Right ventricle myocardium inferior (tissue), 1 donor: ENCODE measurements around the gene GLB1L. TPM values are rescaled to one million over a fixed set of nuclear protein-coding genes. Genes with fewer than 3 reads are reported as not detected.

Experiments
- ATAC-seq: fragments of 200-7000 bp; cut with Tn5 transposase; one replicate; pipeline ENCODE4 v1.9.1; 2020; ENCODE audit warnings: mild to moderate bottlenecking, moderate library complexity
- DNase-seq: peaks from one replicate; pipeline ENCODE4 v3.0.0; 2021; ENCODE audit errors: missing footprints
- intact Hi-C: fragments of 100-400 bp; cut with DNase I; formaldehyde crosslinking; loops from one replicate; pipeline ENCODE4 v1.11.0; 2022
- total RNA-seq: library from RNA; stranded (reverse); fragmentation: NEBNext Ultra II Directional; extraction: Animal tissue kit (Norgen Biotek cat#: 25700); gene quantifications from one replicate; pipeline ENCODE4 v1.2.1, GENCODE V29; 2021
- donor health status: DM: no; HTN: yes; CAD: no; lungs with severe emphysema.

GLB1L gene
- total RNA-seq, 1 donor from 2014 or later = 1.8 TPM

DNA sequence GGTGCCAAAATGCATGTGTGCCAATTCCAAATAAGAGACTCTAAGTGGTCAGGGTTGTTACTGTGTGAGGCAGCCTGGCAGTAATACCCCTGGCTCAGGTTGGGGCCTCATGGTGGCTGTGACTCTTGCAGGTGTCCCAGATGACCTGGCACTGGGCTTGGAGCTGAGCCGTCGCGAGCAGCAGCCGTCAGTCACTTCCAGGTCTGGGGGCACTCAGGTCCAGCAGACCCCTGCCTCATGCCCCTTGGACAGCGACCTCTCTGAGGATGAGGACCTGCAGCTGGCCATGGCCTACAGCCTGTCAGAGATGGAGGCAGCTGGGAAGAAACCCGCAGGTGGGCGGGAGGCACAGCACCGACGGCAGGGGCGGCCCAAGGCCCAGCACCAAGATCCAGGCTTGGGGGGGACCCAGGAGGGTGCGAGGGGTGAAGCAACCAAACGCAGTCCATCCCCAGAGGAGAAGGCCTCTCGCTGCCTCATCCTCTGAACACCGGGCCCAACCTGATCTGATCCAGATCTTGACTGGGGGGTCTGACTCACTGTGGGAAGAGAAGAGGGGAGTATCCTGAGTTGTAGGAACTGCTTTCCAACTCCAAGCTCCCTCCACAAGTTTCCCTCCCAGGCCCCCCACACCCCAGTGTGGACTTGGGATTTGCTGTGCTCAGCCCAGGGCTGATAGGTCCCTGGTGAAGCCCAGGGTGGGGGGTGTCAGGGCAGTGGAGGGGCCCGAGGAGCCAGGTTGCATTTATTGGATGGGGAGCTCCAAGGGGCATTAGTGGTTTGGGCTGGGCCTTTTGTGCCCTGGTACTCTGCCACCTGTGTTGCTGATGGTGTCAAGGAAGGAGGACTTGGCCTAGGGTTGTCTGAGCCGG lies 39.5 kb upstream of the GLB1L start:
- no peak for ATAC-seq
- DNase-seq = no peak
- intact Hi-C loops = loop anchor here (10.0 kb wide), 1 partner anchor 220 kb away; no protein-coding TSS in a partner anchor

DNA sequence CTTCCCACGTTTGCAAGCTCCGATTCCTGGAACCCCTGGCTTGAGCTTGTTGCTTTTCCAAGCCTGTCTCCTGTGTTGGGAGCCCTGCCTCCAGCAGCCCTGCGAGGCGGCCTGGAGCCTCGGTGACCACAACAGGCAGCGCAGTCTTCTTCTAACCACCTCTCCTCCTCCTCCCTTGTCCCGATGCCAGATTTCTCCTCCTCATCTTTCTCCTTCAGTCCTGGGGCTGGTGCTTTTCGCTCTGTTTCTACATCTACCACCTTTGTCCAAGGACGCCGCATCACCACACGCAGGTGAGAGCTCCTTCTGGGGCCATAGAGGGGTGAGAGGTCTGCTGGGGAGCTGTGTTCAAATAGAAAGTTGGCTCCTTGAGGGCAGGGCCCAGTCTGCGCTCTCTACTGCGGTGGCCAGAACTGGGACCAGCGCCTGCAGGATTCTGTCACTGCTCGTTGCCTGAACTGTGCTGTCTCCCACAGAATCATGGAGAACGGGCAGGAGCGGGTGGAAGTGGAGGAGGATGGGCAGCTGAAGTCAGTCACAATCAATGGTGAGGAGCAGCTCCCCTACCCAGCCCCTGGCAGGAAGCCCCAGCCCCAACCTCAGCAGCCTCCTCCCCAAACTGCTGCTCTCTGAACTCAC lies 37.8 kb upstream of the GLB1L start:
- intact Hi-C loops = loop anchor here (10.0 kb wide), 1 partner anchor 222 kb away; no protein-coding TSS in a partner anchor
- ATAC-seq = no peak
- no peak for DNase-seq

DNA sequence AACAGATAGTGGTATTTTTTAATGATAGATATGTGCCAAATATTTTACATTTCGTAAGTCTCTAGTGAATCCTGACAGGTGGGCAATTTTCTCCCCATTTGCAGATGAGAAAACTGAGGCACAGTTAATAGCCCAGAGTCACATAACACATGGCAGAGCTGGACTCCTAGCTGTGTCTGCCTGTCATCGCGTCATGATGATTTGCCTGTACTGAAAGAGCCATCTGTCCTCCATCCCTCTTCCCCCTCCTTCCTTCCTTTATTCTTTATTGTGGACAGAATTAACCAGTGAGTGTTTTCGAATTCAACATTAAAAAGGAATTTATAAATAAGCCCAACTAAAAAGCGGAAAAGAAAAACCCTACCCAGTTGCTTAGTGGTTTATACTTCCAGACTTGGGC lies 37.1 kb upstream of the GLB1L start:
- no peak for DNase-seq
- intact Hi-C loops = loop anchor here (10.0 kb wide), 1 partner anchor 222 kb away; no protein-coding TSS in a partner anchor
- ATAC-seq = no peak

DNA sequence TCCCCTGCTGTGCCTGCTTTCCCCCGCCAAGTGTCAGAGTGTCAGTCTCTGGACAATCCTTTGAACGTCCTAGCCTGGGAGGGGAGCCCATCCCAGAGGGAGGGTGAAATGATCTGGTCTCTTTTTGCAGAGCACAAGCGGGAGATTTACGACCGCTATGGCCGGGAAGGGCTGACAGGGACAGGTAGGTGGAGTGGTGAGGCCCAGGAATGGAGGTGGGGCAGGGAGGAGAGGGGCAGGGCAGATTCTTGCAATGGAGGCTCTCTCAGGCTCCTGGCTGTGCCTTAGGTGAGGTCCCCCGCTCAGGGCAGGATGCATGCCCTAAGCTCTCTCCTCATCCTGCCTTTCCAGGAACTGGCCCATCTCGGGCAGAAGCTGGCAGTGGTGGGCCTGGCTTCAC lies 36.3 kb upstream of the GLB1L start:
- DNase-seq = no peak
- no peak for ATAC-seq
- intact Hi-C loops = loop anchor here (10.0 kb wide), 1 partner anchor 223 kb away; no protein-coding TSS in a partner anchor

DNA sequence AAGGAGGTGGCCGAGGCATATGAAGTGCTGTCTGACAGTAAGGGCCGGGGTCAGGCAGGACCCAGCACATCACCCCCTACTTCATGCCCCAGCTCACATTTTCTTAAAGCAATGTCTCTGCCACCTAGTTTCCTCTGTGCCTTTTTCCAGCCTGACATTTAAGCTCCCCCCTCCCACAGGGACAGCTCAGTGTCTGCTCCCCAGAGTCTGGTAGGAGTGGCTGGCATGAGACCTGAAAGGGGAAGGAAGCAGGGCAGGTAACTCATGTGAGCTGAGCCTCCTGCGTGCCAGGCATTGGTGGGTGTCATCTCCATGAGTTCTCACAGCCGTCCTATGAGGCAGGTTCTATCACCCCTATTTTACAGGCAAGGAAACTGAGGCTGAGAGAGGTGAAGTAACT lies 35.4 kb upstream of the GLB1L start:
- ATAC-seq (no peak), DNase-seq (no peak)
- intact Hi-C loops = loop anchor here (10.0 kb wide), 1 partner anchor 224 kb away; no protein-coding TSS in a partner anchor

DNA sequence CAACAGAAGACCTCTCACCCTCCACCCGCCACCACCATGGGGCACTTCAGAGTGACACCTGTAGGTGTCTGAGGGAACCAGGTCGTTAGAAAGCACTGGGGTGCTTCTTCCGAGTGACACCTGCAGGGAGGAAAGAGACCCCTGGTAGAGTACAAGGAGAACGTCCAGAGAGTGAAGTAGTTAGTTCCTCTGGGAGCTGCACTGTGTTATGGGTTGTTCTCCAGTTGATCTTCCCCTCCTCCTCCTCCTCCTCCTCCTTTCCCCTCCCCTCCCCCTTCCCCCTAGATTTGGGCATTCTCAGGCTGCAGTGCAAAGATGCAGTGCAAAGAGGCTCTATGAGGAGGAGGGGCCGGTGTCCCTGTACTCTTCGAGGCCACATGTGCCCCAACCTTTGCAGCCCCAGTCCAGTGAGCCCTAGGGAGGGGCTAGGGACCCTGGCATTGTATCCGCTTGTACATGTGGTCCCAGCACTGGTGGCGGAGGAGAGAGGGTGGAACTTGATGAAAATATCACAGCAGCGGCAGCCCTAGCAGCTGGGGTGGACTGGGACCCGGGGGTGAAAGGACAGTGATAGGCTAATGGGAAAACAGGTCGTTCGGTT lies 34.8 kb upstream of the GLB1L start:
- ATAC-seq (no peak), DNase-seq (no peak)
- intact Hi-C loops = loop anchor here (1.0 to 10.0 kb wide), 6 partner anchors 14 to 225 kb away; partner anchors contain the start of genes ANKZF1, ATG9A, CNPPD1 and DNPEP

DNA sequence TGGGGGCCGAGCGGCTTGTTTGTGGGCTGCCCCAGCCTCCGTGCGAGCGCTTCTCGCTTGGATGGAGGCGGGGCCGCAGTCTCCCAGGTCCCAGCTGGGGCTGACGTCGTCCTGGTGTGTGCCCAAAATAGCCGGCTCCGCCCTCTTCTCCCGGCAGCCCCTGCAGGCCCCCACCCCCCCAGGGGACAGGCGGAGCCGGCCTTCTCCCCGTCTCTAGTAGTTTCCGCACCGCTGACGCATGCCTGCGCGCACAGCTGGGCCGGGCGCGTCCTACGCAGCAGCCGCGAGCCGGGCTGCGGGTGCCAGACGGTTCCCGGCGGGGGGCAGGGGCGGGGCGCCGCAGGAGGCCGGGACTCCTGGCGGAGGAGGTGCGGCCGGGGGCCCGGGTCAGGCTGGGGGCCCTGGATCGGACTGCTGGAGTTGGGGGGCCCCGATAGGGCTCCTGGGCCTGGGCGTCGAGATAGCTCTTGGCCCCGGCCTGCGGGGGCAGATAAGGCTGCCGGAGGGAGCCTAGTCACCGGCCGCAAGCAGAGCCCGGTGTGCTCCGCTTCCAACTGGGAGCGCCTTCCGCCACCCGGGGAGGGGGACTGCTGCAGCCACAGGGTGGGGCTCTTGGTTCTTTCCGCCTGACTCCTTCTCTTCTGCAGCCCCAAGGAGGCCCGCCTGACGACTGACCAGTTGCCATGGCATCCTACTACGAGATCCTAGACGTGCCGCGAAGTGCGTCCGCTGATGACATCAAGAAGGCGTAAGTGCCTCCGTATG lies 34.1 kb upstream of the GLB1L start, which contains the start of gene DNAJB2:
Gene DNAJB2 (plus strand): TSS at position 216 of the 765 bp plus-strand sequence. CDS start 468 bp downstream, at position 684.
- intact Hi-C loops = loop anchor here (1.0 to 5.0 kb wide), 5 partner anchors 15 to 108 kb away; partner anchors contain the start of genes ANKZF1, ATG9A, CNPPD1 and DNPEP
- peak; percentile 100 for DNase-seq

DNA sequence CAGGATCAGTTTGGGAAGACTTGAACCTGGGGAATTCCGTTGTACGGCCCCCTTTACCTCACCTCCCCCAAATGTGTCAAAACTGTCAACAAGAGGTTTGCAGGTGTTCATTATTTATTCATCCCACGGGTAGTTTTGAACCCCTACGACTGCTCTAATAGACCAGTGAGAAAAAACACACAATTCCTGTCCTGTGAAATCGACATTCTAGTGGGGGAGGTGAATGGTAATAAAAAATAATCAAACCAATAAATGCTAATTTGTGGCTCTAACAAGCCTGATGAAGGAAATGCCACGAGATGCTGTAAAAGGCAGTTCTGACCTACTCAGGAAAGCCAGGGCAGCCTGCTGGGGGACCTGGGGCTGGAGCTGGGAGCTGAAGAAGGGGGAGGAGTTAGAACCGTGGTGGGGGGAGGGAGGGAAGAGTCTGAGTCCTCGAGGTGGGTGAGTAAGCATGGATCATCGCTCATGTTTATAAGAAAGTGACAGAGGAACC lies 33.5 kb upstream of the GLB1L start:
- DNase-seq (no peak), ATAC-seq (no peak)
- intact Hi-C loops = loop anchor here (1.0 to 5.0 kb wide), 5 partner anchors 16 to 109 kb away; partner anchors contain the start of genes ANKZF1, ATG9A, CNPPD1 and DNPEP

More for the DNA sequence above, 34.1 kb upstream of the GLB1L start, which contains the start of gene DNAJB2:
- ATAC-seq = peak; percentile 97

DNA sequence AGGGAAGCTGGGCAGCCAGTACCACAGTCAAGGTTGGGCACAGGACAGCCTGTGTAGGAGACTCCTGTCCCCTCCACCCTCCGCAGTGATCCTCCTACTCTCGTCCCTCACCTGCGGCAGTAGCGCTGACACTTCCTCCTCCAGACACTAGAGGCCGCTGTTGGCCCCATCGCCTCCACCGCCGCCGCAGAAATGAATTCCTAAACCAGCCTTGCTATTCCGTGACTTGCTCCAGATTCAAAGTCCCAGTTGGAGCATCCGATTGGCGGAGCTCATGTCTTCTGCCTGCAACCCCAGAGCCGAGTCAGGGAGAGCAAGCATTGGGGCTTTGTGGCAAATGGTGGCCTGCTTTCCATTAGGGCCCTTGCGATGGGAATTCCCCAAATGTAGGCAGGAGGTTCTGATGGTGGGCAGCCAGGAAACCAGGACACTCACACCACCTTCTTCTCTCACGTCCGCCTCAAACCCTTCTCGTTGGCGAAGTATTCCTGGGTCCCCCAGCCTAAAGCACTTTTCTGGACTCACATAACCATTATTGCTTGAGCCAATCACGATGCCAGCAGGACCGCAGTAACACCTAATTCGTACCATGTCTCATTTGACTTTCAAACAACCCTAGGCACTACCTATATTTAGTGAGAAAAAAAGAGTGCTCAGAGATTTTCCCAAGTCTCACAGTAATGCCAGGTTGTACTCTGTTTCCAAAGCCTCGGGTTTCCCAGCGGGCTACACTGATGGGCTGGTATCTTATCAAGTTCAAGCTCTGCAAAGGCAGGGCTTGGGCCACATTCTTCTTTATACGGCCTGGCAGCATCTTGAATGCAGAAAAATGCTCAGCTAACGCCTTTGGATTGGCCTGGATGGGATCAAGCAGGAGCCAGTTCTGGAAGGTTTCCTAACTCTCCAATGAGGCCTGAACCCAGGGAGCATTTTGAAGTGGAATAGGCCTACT lies 32.7 kb upstream of the GLB1L start:
- intact Hi-C loops = loop anchor here (2.0 to 5.0 kb wide), 4 partner anchors 23 to 109 kb away; partner anchors contain the start of genes ANKZF1, ATG9A, CNPPD1 and DNPEP
- ATAC-seq (peak; percentile 15), DNase-seq (peak; percentile 91)

DNA sequence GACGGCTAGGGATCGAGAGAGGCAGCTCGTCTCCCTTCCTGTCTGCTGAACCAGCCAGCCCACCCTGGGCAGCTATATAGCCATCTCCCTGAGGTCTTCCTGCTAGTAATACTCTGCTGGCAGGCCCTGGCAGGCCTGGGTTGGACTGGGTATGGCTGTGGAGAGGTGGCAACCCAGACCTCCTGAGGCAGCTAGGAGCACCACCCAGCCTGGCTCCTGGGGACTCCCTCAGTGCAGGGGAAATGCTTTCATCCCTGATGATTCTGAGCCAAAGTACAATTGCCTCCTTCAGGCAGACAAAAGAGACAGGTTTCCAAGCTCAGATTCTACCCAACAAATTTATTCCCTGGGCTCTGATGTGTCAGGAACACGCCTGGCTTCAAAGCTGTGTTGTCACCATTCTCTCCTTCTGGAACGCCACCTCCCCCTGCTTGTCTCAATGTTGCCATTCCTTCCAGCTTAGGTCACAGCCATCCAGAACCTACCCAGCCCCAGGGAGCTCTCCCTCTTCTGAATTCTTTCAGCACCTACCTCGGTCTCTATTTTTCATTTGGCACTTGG lies 29.2 kb upstream of the GLB1L start:
- ATAC-seq = no peak
- intact Hi-C loops = no loop called here
- no peak for DNase-seq

DNA sequence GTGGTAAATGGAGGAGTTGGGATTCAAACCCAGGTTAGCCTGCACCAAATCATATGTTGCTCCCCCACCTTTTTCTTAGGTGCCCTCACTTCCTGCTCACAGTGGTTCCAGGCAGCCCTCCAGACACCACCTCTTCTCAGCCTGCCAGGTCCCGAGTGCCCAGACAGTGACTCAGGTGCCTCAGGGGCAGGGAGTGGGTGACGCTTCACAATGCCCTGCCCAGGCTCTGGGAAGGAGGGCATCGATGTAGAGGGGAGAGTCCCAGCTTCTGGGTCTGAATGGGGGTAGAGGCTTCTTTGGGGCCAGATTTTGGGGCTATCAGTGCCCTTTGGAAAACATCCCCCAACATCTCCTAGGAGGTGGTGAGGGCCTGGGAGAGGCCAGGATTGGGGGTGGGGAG lies 28.7 kb upstream of the GLB1L start:
- no peak for DNase-seq
- no peak for ATAC-seq
- intact Hi-C loops = no loop called here

DNA sequence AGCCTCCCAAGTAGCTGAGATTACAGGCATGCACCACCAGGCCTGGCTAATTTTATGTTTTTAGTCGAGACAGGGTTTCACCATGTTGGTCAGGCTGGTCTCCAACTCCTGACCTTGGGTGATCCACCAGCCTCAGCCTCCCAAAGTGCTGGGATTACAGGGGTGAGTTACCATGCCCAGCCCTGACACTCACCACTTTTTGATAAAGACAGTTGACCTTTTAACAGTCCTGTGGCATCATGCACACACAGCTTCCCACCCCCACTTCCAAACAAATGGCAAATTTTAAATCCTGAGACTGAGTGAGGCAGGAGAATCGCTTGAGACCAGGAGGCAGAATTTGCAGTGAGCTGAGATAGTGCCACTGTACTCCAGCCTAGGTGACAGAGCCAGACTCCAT lies 27.8 kb upstream of the GLB1L start:
- DNase-seq (no peak), ATAC-seq (no peak)

DNA sequence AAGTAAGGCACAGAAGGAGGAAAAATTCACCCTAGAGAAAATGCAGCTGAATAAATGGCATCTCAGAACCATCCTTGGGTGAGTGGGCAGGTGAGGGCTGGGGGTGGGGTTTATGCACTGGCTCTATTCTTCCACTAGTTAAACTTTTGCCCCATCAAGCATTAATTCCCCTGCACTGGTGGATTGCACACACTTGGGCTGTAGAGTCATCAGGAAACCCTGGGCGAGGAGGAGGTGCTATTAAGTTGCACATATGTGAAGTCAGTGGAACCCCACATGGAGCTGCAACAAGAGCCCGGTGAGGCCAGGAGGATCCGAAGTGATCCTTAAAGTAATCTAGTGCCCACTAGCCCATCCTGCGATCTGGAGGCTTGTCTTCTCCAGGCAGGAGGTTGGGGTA lies 27.1 kb upstream of the GLB1L start:
- intact Hi-C loops = no loop called here
- no peak for DNase-seq
- ATAC-seq = no peak

More for the DNA sequence above, 27.8 kb upstream of the GLB1L start:
- intact Hi-C loops = no loop called here

DNA sequence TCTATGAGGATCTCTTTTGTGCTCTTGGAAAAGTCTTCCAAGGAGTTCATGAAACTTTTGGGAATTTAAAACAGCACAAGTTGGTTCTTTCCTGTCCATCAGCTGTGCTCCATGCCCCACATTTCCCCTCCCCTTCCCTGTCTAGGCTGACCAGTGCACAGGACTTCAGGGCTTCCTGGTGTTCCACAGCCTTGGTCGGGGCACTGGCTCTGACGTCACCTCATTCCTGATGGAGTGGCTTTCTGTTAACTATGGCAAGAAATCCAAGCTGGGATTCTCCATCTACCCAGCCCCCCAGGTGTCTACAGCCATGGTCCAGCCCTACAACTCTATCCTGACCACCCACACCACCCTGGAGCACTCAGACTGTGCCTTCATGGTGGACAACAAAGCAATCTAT lies 25.8 kb upstream of the GLB1L start:
- intact Hi-C loops = no loop called here
- no peak for ATAC-seq
- no peak for DNase-seq

DNA sequence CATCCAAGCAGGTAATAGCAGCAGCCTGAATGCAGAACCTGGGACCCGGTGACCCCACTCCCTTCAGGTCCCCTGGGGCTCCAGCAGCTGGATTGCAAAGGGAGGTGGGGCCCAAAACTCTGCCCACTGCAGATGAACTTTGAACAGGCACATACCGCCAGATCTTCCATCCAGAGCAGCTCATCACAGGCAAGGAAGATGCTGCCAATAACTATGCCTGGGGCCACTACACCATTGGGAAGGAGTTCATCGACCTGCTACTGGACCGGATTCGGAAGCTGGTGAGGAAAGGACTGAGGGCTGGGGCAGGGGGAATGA lies 24.8 kb upstream of the GLB1L start:
- intact Hi-C loops = no loop called here
- ATAC-seq = no peak
- DNase-seq = no peak

DNA sequence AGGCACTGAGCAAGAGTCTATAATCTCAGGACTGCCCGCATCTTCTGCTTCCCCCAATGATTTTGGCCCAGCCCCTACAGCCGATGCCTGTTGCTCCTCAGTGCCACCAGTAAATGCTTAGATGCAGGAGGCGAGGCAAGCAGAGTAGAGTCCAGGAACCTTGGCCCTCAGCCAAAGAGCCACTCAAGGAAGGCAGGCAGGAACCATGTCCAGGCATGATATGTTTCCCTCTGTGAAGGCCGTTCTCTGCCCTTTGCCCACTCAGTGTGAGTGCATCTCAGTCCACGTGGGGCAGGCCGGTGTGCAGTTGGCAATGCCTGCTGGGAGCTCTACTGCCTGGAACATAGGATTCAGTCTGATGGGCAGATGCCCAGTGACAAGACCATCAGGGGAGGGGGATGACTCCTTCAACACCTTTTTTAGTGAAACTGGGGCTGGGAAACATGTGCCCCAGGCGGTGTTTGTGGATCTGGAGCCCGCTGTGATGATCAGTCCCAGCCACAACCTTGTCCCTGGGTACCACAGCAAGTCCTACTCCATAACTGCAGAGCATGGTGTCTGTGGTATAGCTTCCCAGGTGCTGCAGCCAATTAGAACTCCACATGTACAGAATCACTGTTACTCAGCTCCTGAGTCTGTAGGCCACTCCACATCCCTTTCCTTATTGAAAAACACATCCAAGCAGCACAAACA lies 24.3 kb upstream of the GLB1L start:
- intact Hi-C loops = no loop called here
- DNase-seq = no peak
- ATAC-seq = peak; percentile 49
